ENCODE results near the gene ITGB5.

GRCh38 chr3:124887932-124888298, 750 bp upstream of the ITGB5 start:
- no peak for TF ChIP-seq HNF4G (IDR thresholded peaks at IDR 0.05)
- no peak for TF ChIP-seq NR2F2 (IDR thresholded peaks at IDR 0.05)
- TF ChIP-seq ZBTB33 (IDR thresholded peaks at IDR 0.05), result no peak
- no peak for TF ChIP-seq CTCF (IDR thresholded peaks at IDR 0.05; ENCODE audit: low read depth, low read length, missing input control)
- TF ChIP-seq REST (IDR thresholded peaks at IDR 0.05), result no peak
- TF ChIP-seq ATF3 (IDR thresholded peaks at IDR 0.05), result no peak
- TF ChIP-seq SP1 (IDR thresholded peaks at IDR 0.05), result no peak
- TF ChIP-seq RAD21 (IDR thresholded peaks at IDR 0.05), result no peak
- TF ChIP-seq TAF1 (conservative IDR thresholded peaks at IDR 0.05), result no peak

Data from liver (tissue), 3 donors.